ENCODE measurements around the gene KIF3A. TPM values are rescaled to one million over a fixed set of nuclear protein-coding genes. Genes with fewer than 3 reads are reported as not detected.

Gene KIF3A
- polyA plus RNA-seq, 1 of the 3 experiments (the other 2 are of a cell fraction): 5.1 TPM

GRCh38 chr5:132675936-132676689, 61.2 kb downstream of the KIF3A start:
- no peaks in the 10 kb centered on the region for H3K9me3 ChIP-seq
- TF ChIP-seq FOSL2 (IDR thresholded peaks at IDR 0.05; ENCODE audit: borderline replicate concordance, low read depth) (no peak), USF1 (IDR thresholded peaks at IDR 0.05; ENCODE audit: borderline replicate concordance, low read depth) (no peak), POLR2AphosphoS5 (IDR thresholded peaks at IDR 0.05; ENCODE audit: low read depth, low read length) (no peak), IRF3 (IDR thresholded peaks at IDR 0.05; ENCODE audit: low read depth, low read length) (no peak)
- no peak overlapping the region for H3K4me3 ChIP-seq (ENCODE audit: low read depth in 2 of 2, low read length in 1 of 2)
- no peak for DNase-seq
- peak overlapping the region in 1 of 2 experiments; percentile 92; a peak in 2 of 4 replicates for H3K27ac ChIP-seq (ENCODE audit: low read depth in 2 of 2, low read length in 1 of 2)
- H3K27me3 ChIP-seq (ENCODE audit: insufficient read depth): no peaks in the 10 kb centered on the region
- no peaks in the 10 kb centered on the region for H4K20me1 ChIP-seq (ENCODE audit: insufficient read depth)
- ChIA-PET CTCF (interaction anchor here (1.2 to 1.4 kb wide), 2 partner anchors 10 to 149 kb away, joined by 3 to 4 read pairs; no protein-coding TSS in a partner anchor), POLR2A (no interaction called here)
- H3K9me2 ChIP-seq: no peaks in the 10 kb centered on the region
- H3K4me2 ChIP-seq: no peak overlapping the region
- WGBS (ENCODE audit: low lambda C conversion rate): 94% methylated on average over 11 of the region's 11 CpGs
- no peaks in the 10 kb centered on the region for H3K79me2 ChIP-seq (ENCODE audit: insufficient read depth)
- peaks cover 0 to 26% of the 10 kb centered on the region in 2 experiments; a peak in 3 of 4 replicates for H3K4me1 ChIP-seq (ENCODE audit: control insufficient read depth in 1 of 2, insufficient read depth in 2 of 2, low read depth in 1 of 2, low read length in 1 of 2)
- H3K9ac ChIP-seq: no peak overlapping the region
- H3F3A ChIP-seq (replicated peaks; ENCODE audit: insufficient read depth): peaks cover 27% of the 10 kb centered on the region
- H2AFZ ChIP-seq (ENCODE audit: low read depth): no peak overlapping the region
- no peaks in the 10 kb centered on the region for H3K36me3 ChIP-seq (replicated peaks in 1 of 2; ENCODE audit: control insufficient read depth in 1 of 2, insufficient read depth in 2 of 2, low read length in 1 of 2)

- Histone ChIP-seq H3K79me2 (ENCODE audit: insufficient read depth) (no peaks in the 10 kb centered on the region), H3K9me2 (no peaks in the 10 kb centered on the region), H3F3A (replicated peaks; ENCODE audit: insufficient read depth) (peaks cover 27% of the 10 kb centered on the region), H3K4me2 (peak overlapping the region; percentile 68), H3K27ac (ENCODE audit: low read depth in 2 of 2, low read length in 1 of 2) (peak overlapping the region; percentile 31 to 92; a peak in 3 of 4 replicates), H3K9ac (peak overlapping the region; percentile 59), H3K9me3 (no peaks in the 10 kb centered on the region), H2AFZ (ENCODE audit: low read depth) (peak overlapping the region; percentile 80), H3K4me3 (ENCODE audit: low read depth in 2 of 2, low read length in 1 of 2) (peak overlapping the region; percentile 6 to 37; a peak in 2 of 4 replicates), H3K4me1 (ENCODE audit: control insufficient read depth in 1 of 2, insufficient read depth in 2 of 2, low read depth in 1 of 2, low read length in 1 of 2) (peaks cover 0 to 26% of the 10 kb centered on the region in 2 experiments; a peak in 3 of 4 replicates), H4K20me1 (ENCODE audit: insufficient read depth) (no peaks in the 10 kb centered on the region), H3K27me3 (ENCODE audit: insufficient read depth) (no peaks in the 10 kb centered on the region), H3K36me3 (replicated peaks in 1 of 2; ENCODE audit: control insufficient read depth in 1 of 2, insufficient read depth in 2 of 2, low read length in 1 of 2) (no peaks in the 10 kb centered on the region)
- no peak for DNase-seq
- peak; percentile 19 for TF ChIP-seq PBX3 (IDR thresholded peaks at IDR 0.05)
- peak; percentile 12; the same call in 1 of the 2 replicates for TF ChIP-seq ELF1 (IDR thresholded peaks at IDR 0.05)
- TF ChIP-seq MAX (IDR thresholded peaks at IDR 0.05; ENCODE audit: low read depth): no peak; the same call in 1 of the 2 replicates
- TF ChIP-seq TAF1 (IDR thresholded peaks at IDR 0.05; ENCODE audit: borderline replicate concordance, low read depth, low read length): 0 out of 2 replicates have a peak, but pooled peaks have one; percentile 22
- 0 out of 2 replicates have a peak, but pooled peaks have one; percentile 41 for TF ChIP-seq TEAD4 (IDR thresholded peaks at IDR 0.05; ENCODE audit: borderline replicate concordance, insufficient read depth)
- TF ChIP-seq SIN3A (IDR thresholded peaks at IDR 0.05; ENCODE audit: borderline replicate concordance, low read depth, low read length): 0 out of 2 replicates have a peak, but pooled peaks have one; percentile 13
- peak; percentile 54; the same call in 1 of the 2 replicates for TF ChIP-seq TCF12 (IDR thresholded peaks at IDR 0.05)
- peak; percentile 58; the same call in 1 of the 2 replicates for TF ChIP-seq FOSL2 (IDR thresholded peaks at IDR 0.05; ENCODE audit: borderline replicate concordance, low read depth)
- TF ChIP-seq RCOR1 (IDR thresholded peaks at IDR 0.05; ENCODE audit: low read length): no peak
- peak; percentile 88 for TF ChIP-seq NFIC (IDR thresholded peaks at IDR 0.05; ENCODE audit: borderline replicate concordance)
- TF ChIP-seq MEF2A (IDR thresholded peaks at IDR 0.05; ENCODE audit: borderline replicate concordance, low read depth): no peak; the same call in 1 of the 2 replicates
- no peak for TF ChIP-seq RFX5 (IDR thresholded peaks at IDR 0.05; ENCODE audit: low read length)
- TF ChIP-seq MXI1 (IDR thresholded peaks at IDR 0.05; ENCODE audit: low read depth, low read length): no peak
- peak; percentile 67 for TF ChIP-seq JUND (IDR thresholded peaks at IDR 0.05)
- TF ChIP-seq NRF1 (IDR thresholded peaks at IDR 0.05; ENCODE audit: low read depth, low read length): no peak
- ChIA-PET POLR2A (interaction anchor here (0.7 kb wide), 1 partner anchor 17 kb away, joined by 5 read pairs; the partner anchor contains the start of gene IL13), CTCF (interaction anchor here (1.1 kb wide), 2 partner anchors 9 to 40 kb away, joined by 3 read pairs; no protein-coding TSS in a partner anchor)
- 48% methylated on average over 7 of the region's 13 CpGs for WGBS (ENCODE audit: low lambda C conversion rate)
These were observed 62.5 kb downstream of the KIF3A start for GRCh38 chr5:132674671-132675506.

All from SK-N-SH (cell line).